Activated CD4-positive, alpha-beta T cell treated with anti-CD3 and anti-CD28 coated beads, Interleukin-2, amount 50 U/mL, for 24 hours (primary cell): ENCODE results near the gene ACOT13.
"Not testable (repeated sequence)": the region's sequence is repeated elsewhere in the genome, so short reads cannot be mapped to it uniquely, and the experiment has no call there.

Experiments used
- DNase-seq, 2 donors: peaks; one replicate each; pipeline ENCODE4 v3.0.0-alpha.2; 2020; ENCODE audit warnings: low read depth in 1 of 2, low spot score in 1 of 2

Gene ACOT13

GRCh38 chr6:24721461-24722215 lies 54.8 kb downstream of the ACOT13 start:
- DNase-seq: no peak

- no peak for DNase-seq
Observed at GRCh38 chr6:24723270-24723669, 56.4 kb downstream of the ACOT13 start.

GRCh38 chr6:24730653-24731052 lies 63.8 kb downstream of the ACOT13 start:
- not testable (repeated sequence) for DNase-seq

- DNase-seq: not testable (repeated sequence)
Observed at GRCh38 chr6:24731456-24732134, 64.7 kb downstream of the ACOT13 start.

- DNase-seq: no peak
Observed at GRCh38 chr6:24734166-24734565, 67.3 kb downstream of the ACOT13 start.

GRCh38 chr6:24734710-24735109 lies 67.8 kb downstream of the ACOT13 start:
- not testable (repeated sequence) for DNase-seq

- DNase-seq: no peak
Observed at GRCh38 chr6:24738741-24739140, 71.9 kb downstream of the ACOT13 start.

GRCh38 chr6:24740861-24741260 lies 74.0 kb downstream of the ACOT13 start:
- DNase-seq: no peak

GRCh38 chr6:24742216-24742738 lies 75.4 kb downstream of the ACOT13 start:
- no peak for DNase-seq

GRCh38 chr6:24743265-24743943 lies 76.5 kb downstream of the ACOT13 start:
- peak in 1 of 2 donors; percentile 35 for DNase-seq

- no peak for DNase-seq
Observed at GRCh38 chr6:24743944-24744335, 77.1 kb downstream of the ACOT13 start.

- DNase-seq: no peak
Observed at GRCh38 chr6:24744911-24745310, 78.0 kb downstream of the ACOT13 start.

- DNase-seq: no peak
Observed at GRCh38 chr6:24749297-24749696, 82.4 kb downstream of the ACOT13 start.

GRCh38 chr6:24750878-24751277 lies 84.0 kb downstream of the ACOT13 start:
- not testable (repeated sequence) for DNase-seq

GRCh38 chr6:24752503-24752902 lies 85.6 kb downstream of the ACOT13 start:
- DNase-seq: no peak

- DNase-seq: no peak
Observed at GRCh38 chr6:24752917-24753492, 86.1 kb downstream of the ACOT13 start.

- DNase-seq: no peak
Observed at GRCh38 chr6:24753545-24753944, 86.7 kb downstream of the ACOT13 start.

GRCh38 chr6:24754378-24754777 lies 87.5 kb downstream of the ACOT13 start:
- DNase-seq: not testable (repeated sequence)
